NB4 (cell line): Measurements from ENCODE around the gene DHRS3.

Experiments used
- CTCF ChIP-seq: IDR thresholded peaks from one replicate; pipeline ENCODE4 v1.5.1; 2012; ENCODE audit warnings: low read depth, low read length
- MAX ChIP-seq: IDR thresholded peaks from 2 replicates; pipeline ENCODE4 v1.6.1; 2011; ENCODE audit warnings: low read depth, low read length
- MYC ChIP-seq: IDR thresholded peaks from 2 replicates; pipeline ENCODE4 v1.6.1; 2011; ENCODE audit warnings: low read depth, low read length
- POLR2A ChIP-seq: IDR thresholded peaks from 2 replicates; pipeline ENCODE4 v1.6.1; 2011; ENCODE audit warnings: mild to moderate bottlenecking; ENCODE audit not compliant: insufficient read length; ENCODE audit errors: extremely low read depth

DNA sequence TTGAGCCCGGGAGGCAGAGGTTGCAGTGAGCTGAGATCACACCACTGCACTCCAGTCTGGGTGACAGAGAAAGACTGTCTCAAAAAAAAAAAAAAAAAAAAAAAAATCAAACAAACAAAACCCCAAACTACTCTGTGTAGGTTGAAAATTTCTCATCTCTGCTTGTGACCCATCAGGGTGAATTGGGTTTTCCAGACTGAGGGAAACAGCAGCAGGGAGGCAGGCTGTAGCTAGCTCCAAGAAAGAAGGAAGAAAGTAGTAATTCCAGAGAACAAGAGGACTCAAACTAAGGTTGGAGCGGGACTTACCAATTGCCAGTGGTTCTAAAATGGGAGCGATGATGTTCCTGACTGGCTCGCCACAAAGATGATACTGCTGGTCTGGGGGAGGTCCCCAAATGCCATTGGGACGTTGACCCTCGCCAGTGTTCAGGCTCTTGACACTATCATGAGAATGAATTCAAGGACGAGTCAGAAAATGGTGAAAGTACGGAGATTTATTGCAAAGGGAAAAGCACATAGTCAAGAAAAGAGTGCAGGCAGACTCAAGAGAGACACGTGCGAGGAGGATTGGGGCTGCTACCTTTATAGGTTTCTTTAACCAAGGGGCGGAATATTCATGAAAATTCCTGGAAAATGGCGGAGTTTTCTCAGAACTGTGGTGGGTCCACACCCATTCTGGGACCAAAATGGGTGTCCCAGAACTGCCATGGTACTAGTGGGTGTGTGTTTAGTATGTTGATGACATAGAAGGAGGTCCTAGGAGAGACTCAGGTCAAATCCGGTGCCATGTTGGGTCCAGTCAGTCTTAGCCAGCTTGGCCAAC, 39.3 kb upstream of the DHRS3 start:
- TF ChIP-seq POLR2A, result no peak
- TF ChIP-seq CTCF, result no peak
- TF ChIP-seq MYC, result no peak
- TF ChIP-seq MAX, result no peak
